Mammary epithelial cell (primary cell): ENCODE data around the gene CD2BP2.

Experiments used
- EZH2 ChIP-seq: IDR thresholded peaks from 2 replicates; pipeline ENCODE4 v1.6.1; 2012; ENCODE audit warnings: low read length, inconsistent platforms, borderline replicate concordance
- TF ChIP-seq, protein P1 (sequence below), 2 donors: IDR thresholded peaks in 1 of 2; conservative IDR thresholded peaks in 1 of 2; 2 replicates each; pipeline ENCODE4 v1.5.1; 2011 to 2012; ENCODE audit warnings: inconsistent platforms in 2 of 2, low read length in 2 of 2, mild to moderate bottlenecking in 2 of 2, control low read depth in 1 of 2, low read depth in 1 of 2; ENCODE audit not compliant: insufficient read depth in 1 of 2; ENCODE audit errors: extremely low read depth in 1 of 2

GRCh38 chr16:30380072-30380802 lies 25.1 kb upstream of the CD2BP2 start:
- TF ChIP-seq, protein P1, sequence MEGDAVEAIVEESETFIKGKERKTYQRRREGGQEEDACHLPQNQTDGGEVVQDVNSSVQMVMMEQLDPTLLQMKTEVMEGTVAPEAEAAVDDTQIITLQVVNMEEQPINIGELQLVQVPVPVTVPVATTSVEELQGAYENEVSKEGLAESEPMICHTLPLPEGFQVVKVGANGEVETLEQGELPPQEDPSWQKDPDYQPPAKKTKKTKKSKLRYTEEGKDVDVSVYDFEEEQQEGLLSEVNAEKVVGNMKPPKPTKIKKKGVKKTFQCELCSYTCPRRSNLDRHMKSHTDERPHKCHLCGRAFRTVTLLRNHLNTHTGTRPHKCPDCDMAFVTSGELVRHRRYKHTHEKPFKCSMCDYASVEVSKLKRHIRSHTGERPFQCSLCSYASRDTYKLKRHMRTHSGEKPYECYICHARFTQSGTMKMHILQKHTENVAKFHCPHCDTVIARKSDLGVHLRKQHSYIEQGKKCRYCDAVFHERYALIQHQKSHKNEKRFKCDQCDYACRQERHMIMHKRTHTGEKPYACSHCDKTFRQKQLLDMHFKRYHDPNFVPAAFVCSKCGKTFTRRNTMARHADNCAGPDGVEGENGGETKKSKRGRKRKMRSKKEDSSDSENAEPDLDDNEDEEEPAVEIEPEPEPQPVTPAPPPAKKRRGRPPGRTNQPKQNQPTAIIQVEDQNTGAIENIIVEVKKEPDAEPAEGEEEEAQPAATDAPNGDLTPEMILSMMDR (conservative IDR thresholded peaks at IDR 0.05 in 1 of 2, IDR thresholded peaks at IDR 0.05 in 1 of 2; ENCODE audit: extremely low read depth in 1 of 2, insufficient read depth in 1 of 2, low read depth in 1 of 2, low read length in 2 of 2) = no peak
- TF ChIP-seq EZH2 = no peak
